Natural killer cell treated with Interleukin-12 subunit alpha and Interleukin-12 subunit beta and Interleukin-15 and Interleukin-18, amount 100 ng/mL, for 72 hours (primary cell): ENCODE measurements around the gene TIMM23. TPM values are rescaled to one million over a fixed set of nuclear protein-coding genes. Genes with fewer than 3 reads are reported as not detected.

ENCODE experiments used
- ATAC-seq, 2 donors: fragments of 150-1000 bp; cut with Tn5 transposase in 1 of 2; sonication (Bioruptor Pico), chemical (Tn5 transposase) in 1 of 2; 2 replicates each; pipeline ENCODE4 v1.10.0; 2021
- DNase-seq: peaks from one replicate; pipeline ENCODE4 v3.0.0; 2022; ENCODE audit warnings: low spot score
- H3K27ac Mint-ChIP-seq, 2 donors: 1 replicate in 1 of 2; 2 replicates in 1 of 2; pipeline ENCODE4 v1.8.0; 2022; ENCODE audit warnings: mixed read lengths in 2 of 2, mild to moderate bottlenecking in 1 of 2, moderate library complexity in 1 of 2
- H3K27me3 Mint-ChIP-seq, 2 donors: 1 replicate in 1 of 2; 2 replicates in 1 of 2; pipeline ENCODE4 v1.8.0; 2022; ENCODE audit warnings: mixed read lengths in 2 of 2
- H3K36me3 Mint-ChIP-seq: one replicate; pipeline ENCODE4 v1.8.0; 2022; ENCODE audit warnings: mixed read lengths
- H3K4me1 Mint-ChIP-seq, 2 donors: 1 replicate in 1 of 2; 2 replicates in 1 of 2; pipeline ENCODE4 v1.8.0; 2022; ENCODE audit warnings: low read depth in 2 of 2, mixed read lengths in 2 of 2, mild to moderate bottlenecking in 1 of 2
- H3K4me3 Mint-ChIP-seq: one replicate; pipeline ENCODE4 v1.8.0; 2022; ENCODE audit warnings: mixed read lengths
- H3K9me3 Mint-ChIP-seq: 2 replicates; pipeline ENCODE4 v1.8.0; 2022; ENCODE audit warnings: mixed read lengths
- total RNA-seq, 2 donors: library from RNA; stranded (reverse); gene quantifications; one replicate each; pipeline ENCODE4 v1.2.3, GENCODE V29; 2022

Gene TIMM23
- total RNA-seq, 2 donors from 2014 or later = 71.6 to 80.1 TPM

GRCh38 chr10:46002916-46003693 is 30.8 kb downstream of the TIMM23 start:
- DNase-seq = no peak
- Mint-ChIP-seq H3K27ac (no peak overlapping the region), H3K9me3 (no peaks in the 10 kb centered on the region), H3K27me3 (no peaks in the 10 kb centered on the region), H3K36me3 (peaks cover 31% of the 10 kb centered on the region), H3K4me3 (no peak overlapping the region), H3K4me1 (peaks cover 0 to 7% of the 10 kb centered on the region in 2 donors)
- ATAC-seq = no peak

- no peaks in the 10 kb centered on the region for H3K9me3 Mint-ChIP-seq
- peaks cover 0 to 5% of the 10 kb centered on the region in 2 donors for H3K4me1 Mint-ChIP-seq
- H3K4me3 Mint-ChIP-seq = no peak overlapping the region
- H3K36me3 Mint-ChIP-seq = peaks cover 29% of the 10 kb centered on the region
- no peak for DNase-seq
- no peaks in the 10 kb centered on the region for H3K27me3 Mint-ChIP-seq
- no peak for ATAC-seq
- H3K27ac Mint-ChIP-seq = no peak overlapping the region
Observed at GRCh38 chr10:46004963-46005362, 32.7 kb downstream of the TIMM23 start.

- H3K36me3 Mint-ChIP-seq = peaks cover 27% of the 10 kb centered on the region
- no peak for ATAC-seq
- H3K4me1 Mint-ChIP-seq = peaks cover 0 to 5% of the 10 kb centered on the region in 2 donors
- no peak overlapping the region for H3K27ac Mint-ChIP-seq
- no peaks in the 10 kb centered on the region for H3K9me3 Mint-ChIP-seq
- no peaks in the 10 kb centered on the region for H3K27me3 Mint-ChIP-seq
- DNase-seq = no peak
- H3K4me3 Mint-ChIP-seq = no peak overlapping the region
Observed at GRCh38 chr10:46005383-46005782, 33.1 kb downstream of the TIMM23 start.

- ATAC-seq (no peak), DNase-seq (no peak)
- no peaks in the 10 kb centered on the region for H3K27me3 Mint-ChIP-seq
- no peak overlapping the region for H3K27ac Mint-ChIP-seq
- peaks cover 0 to 5% of the 10 kb centered on the region in 2 donors for H3K4me1 Mint-ChIP-seq
- H3K9me3 Mint-ChIP-seq = no peaks in the 10 kb centered on the region
- peaks cover 33% of the 10 kb centered on the region for H3K36me3 Mint-ChIP-seq
- no peak overlapping the region for H3K4me3 Mint-ChIP-seq
Observed at GRCh38 chr10:46006219-46006618, 33.9 kb downstream of the TIMM23 start.

- no peak overlapping the region for H3K27ac Mint-ChIP-seq
- peaks cover 9 to 18% of the 10 kb centered on the region in 2 donors for H3K4me1 Mint-ChIP-seq
- H3K4me3 Mint-ChIP-seq = no peak overlapping the region
- H3K9me3 Mint-ChIP-seq = no peaks in the 10 kb centered on the region
- ATAC-seq (no peak), DNase-seq (no peak)
- no peaks in the 10 kb centered on the region for H3K27me3 Mint-ChIP-seq
- H3K36me3 Mint-ChIP-seq = peaks cover 26% of the 10 kb centered on the region
Observed at GRCh38 chr10:46012746-46013145, 40.5 kb downstream of the TIMM23 start.

GRCh38 chr10:46014206-46014605 is 41.9 kb downstream of the TIMM23 start:
- H3K4me3 Mint-ChIP-seq = no peak overlapping the region

GRCh38 chr10:46014683-46015405 is 42.6 kb downstream of the TIMM23 start:
- H3K27ac Mint-ChIP-seq = no peak overlapping the region
- DNase-seq (no peak), ATAC-seq (no peak)
- H3K27me3 Mint-ChIP-seq = no peaks in the 10 kb centered on the region
- peaks cover 17% of the 10 kb centered on the region for H3K36me3 Mint-ChIP-seq
- H3K4me1 Mint-ChIP-seq = peaks cover 29 to 32% of the 10 kb centered on the region in 2 donors
- H3K4me3 Mint-ChIP-seq = no peak overlapping the region
- H3K9me3 Mint-ChIP-seq = no peaks in the 10 kb centered on the region

More at GRCh38 chr10:46014206-46014605, 41.9 kb downstream of the TIMM23 start:
- Mint-ChIP-seq H3K27ac (no peak overlapping the region), H3K4me1 (peaks cover 22 to 26% of the 10 kb centered on the region in 2 donors), H3K27me3 (no peaks in the 10 kb centered on the region), H3K9me3 (no peaks in the 10 kb centered on the region), H3K36me3 (peaks cover 17% of the 10 kb centered on the region)
- no peak for ATAC-seq
- DNase-seq = no peak

- H3K4me3 Mint-ChIP-seq = no peak overlapping the region
- peak overlapping the region in 1 of 2 donors; percentile 44 for H3K27ac Mint-ChIP-seq
- H3K9me3 Mint-ChIP-seq = no peaks in the 10 kb centered on the region
- DNase-seq (no peak), ATAC-seq (no peak)
- H3K27me3 Mint-ChIP-seq = no peaks in the 10 kb centered on the region
- peaks cover 41 to 42% of the 10 kb centered on the region in 2 donors for H3K4me1 Mint-ChIP-seq
- peaks cover 9% of the 10 kb centered on the region for H3K36me3 Mint-ChIP-seq
Observed at GRCh38 chr10:46016190-46016589, 43.9 kb downstream of the TIMM23 start.

- H3K4me1 Mint-ChIP-seq = peaks cover 43 to 44% of the 10 kb centered on the region in 2 donors
- peak overlapping the region; percentile 12 to 44 for H3K27ac Mint-ChIP-seq
- H3K36me3 Mint-ChIP-seq = peaks cover 9% of the 10 kb centered on the region
- DNase-seq (no peak), ATAC-seq (no peak)
- H3K4me3 Mint-ChIP-seq = no peak overlapping the region
- no peaks in the 10 kb centered on the region for H3K9me3 Mint-ChIP-seq
- no peaks in the 10 kb centered on the region for H3K27me3 Mint-ChIP-seq
Observed at GRCh38 chr10:46016811-46017210, 44.5 kb downstream of the TIMM23 start.

GRCh38 chr10:46017733-46018132 is 45.4 kb downstream of the TIMM23 start:
- H3K4me1 Mint-ChIP-seq = peaks cover 50 to 52% of the 10 kb centered on the region in 2 donors
- no peak for DNase-seq
- no peaks in the 10 kb centered on the region for H3K9me3 Mint-ChIP-seq
- no peak for ATAC-seq
- H3K27ac Mint-ChIP-seq = peak overlapping the region in 1 of 2 donors; percentile 71
- H3K4me3 Mint-ChIP-seq = no peak overlapping the region
- no peaks in the 10 kb centered on the region for H3K27me3 Mint-ChIP-seq
- H3K36me3 Mint-ChIP-seq = peaks cover 9% of the 10 kb centered on the region

- DNase-seq = no peak
- ATAC-seq = no peak
- Mint-ChIP-seq H3K27me3 (no peaks in the 10 kb centered on the region), H3K9me3 (no peaks in the 10 kb centered on the region), H3K4me1 (peaks cover 54 to 55% of the 10 kb centered on the region in 2 donors), H3K27ac (peak overlapping the region; percentile 64 to 71), H3K4me3 (no peak overlapping the region), H3K36me3 (peaks cover 9% of the 10 kb centered on the region)
Observed at GRCh38 chr10:46018453-46019176, 46.3 kb downstream of the TIMM23 start.

- Mint-ChIP-seq H3K9me3 (no peaks in the 10 kb centered on the region), H3K4me1 (peaks cover 57 to 60% of the 10 kb centered on the region in 2 donors), H3K27me3 (no peaks in the 10 kb centered on the region), H3K36me3 (peaks cover 9% of the 10 kb centered on the region), H3K27ac (peak overlapping the region; percentile 50 to 64), H3K4me3 (peak overlapping the region; percentile 73)
- ATAC-seq (no peak), DNase-seq (no peak)
Observed at GRCh38 chr10:46019177-46019528, 46.9 kb downstream of the TIMM23 start.

GRCh38 chr10:46019569-46020343 is 47.5 kb downstream of the TIMM23 start:
- Mint-ChIP-seq H3K4me3 (peak overlapping the region; percentile 73), H3K27ac (peak overlapping the region; percentile 50 to 64), H3K4me1 (peaks cover 60 to 63% of the 10 kb centered on the region in 2 donors), H3K27me3 (no peaks in the 10 kb centered on the region), H3K9me3 (no peaks in the 10 kb centered on the region), H3K36me3 (peaks cover 3% of the 10 kb centered on the region)
- DNase-seq = no peak
- ATAC-seq = no peak
